HepG2 (cell line): ENCODE results near the gene GUK1. TPM values are rescaled to one million over a fixed set of nuclear protein-coding genes. Genes with fewer than 3 reads are reported as not detected.
A peak's percentile ranks its signal among the peaks of the same experiment; 100 is the strongest.

Experiments
- ARNT2 ChIP-seq: sonication (generic); formaldehyde crosslinking; IDR thresholded peaks from 2 replicates; pipeline ENCODE4 v1.8.0; 2022; ENCODE audit warnings: mild to moderate bottlenecking, low read depth, missing genetic modification reagents, moderate library complexity
- ATF7-NPFF ChIP-seq: sonication (generic); formaldehyde crosslinking; IDR thresholded peaks from 2 replicates; pipeline ENCODE4 v1.8.1; 2023; ENCODE audit warnings: mild to moderate bottlenecking, low read depth, missing genetic modification reagents, moderate library complexity
- BRCA1 ChIP-seq: sonication (generic); formaldehyde crosslinking; IDR thresholded peaks from 2 replicates; pipeline ENCODE4 v1.4.0; 2020; ENCODE audit warnings: missing genetic modification reagents
- CREB1 ChIP-seq, 2 experiments: fragments of 450-650 bp in 1 of 2; IDR thresholded peaks; 2 replicates each; pipeline ENCODE4 v1.6.1; 2016 to 2017; ENCODE audit warnings: control low read depth in 1 of 2, mild to moderate bottlenecking in 1 of 2, missing compliant biosample characterization in 1 of 2, missing genetic modification characterization in 1 of 2
- FOXK1 ChIP-seq: sonication (generic); formaldehyde crosslinking; IDR thresholded peaks from 2 replicates; pipeline ENCODE4 v1.4.0; 2020; ENCODE audit warnings: low read depth, missing genetic modification reagents, borderline replicate concordance
- KDM6A ChIP-seq: IDR thresholded peaks from 2 replicates; pipeline ENCODE4 v1.6.1; 2016; ENCODE audit warnings: low read depth
- SAP130 ChIP-seq: IDR thresholded peaks from 2 replicates; pipeline ENCODE4 v1.6.1; 2016; ENCODE audit warnings: low read depth
- SNAPC2 ChIP-seq: sonication (generic); formaldehyde crosslinking; IDR thresholded peaks from 2 replicates; pipeline ENCODE4 v1.8.1; 2022; ENCODE audit warnings: mild to moderate bottlenecking, missing genetic modification reagents
- ZNF292 ChIP-seq: sonication (generic); formaldehyde crosslinking; IDR thresholded peaks from 2 replicates; pipeline ENCODE4 v1.8.1; 2022; ENCODE audit warnings: mild to moderate bottlenecking, low read depth, missing genetic modification reagents, borderline replicate concordance
- ZNF430 ChIP-seq: sonication (generic); formaldehyde crosslinking; IDR thresholded peaks from 2 replicates; pipeline ENCODE4 v1.9.0; 2021; ENCODE audit warnings: mild to moderate bottlenecking, missing genetic modification reagents
- ZNF556 ChIP-seq: sonication (generic); formaldehyde crosslinking; IDR thresholded peaks from 2 replicates; pipeline ENCODE4 v1.4.0; 2020; ENCODE audit warnings: mild to moderate bottlenecking, missing genetic modification reagents, borderline replicate concordance
- polyA plus RNA-seq, 8 experiments: library from polyadenylated mRNA; depleted of rRNA in 3 of 8; stranded (reverse) in 7 of 8; unstranded in 1 of 8; fragments of >200 nt; fragmentation: Illumina TruSeq in 4 of 8; extraction: Trizol in 4 of 8; gene quantifications; 2 replicates each; pipeline versions ENCODE4 v1.2.1 to v1.2.3, GENCODE V29; 2011 to 2016; ENCODE audit warnings: low read depth in 4 of 8, missing spikeins in 1 of 8, mixed read lengths in 1 of 8; ENCODE audit not compliant: insufficient read depth in 1 of 8
- total RNA-seq, 5 experiments: library from RNA; depleted of rRNA; stranded (reverse); fragments of >200 nt; fragmentation: Illumina TruSeq; extraction: Trizol; gene quantifications; 2 replicates each; pipeline ENCODE4 v1.2.3, GENCODE V29; 2016; ENCODE audit warnings: low read depth in 1 of 5
- TF ChIP-seq, protein P1 (sequence below): IDR thresholded peaks from 2 replicates; pipeline ENCODE4 v1.4.0; 2020; ENCODE audit warnings: mild to moderate bottlenecking, missing genetic modification reagents
- TF ChIP-seq, protein P2 (sequence below): sonication (generic); formaldehyde crosslinking; IDR thresholded peaks from 2 replicates; pipeline ENCODE4 v1.4.0; 2020; ENCODE audit warnings: missing genetic modification reagents, borderline replicate concordance
- TF ChIP-seq, protein P3 (sequence below): sonication (generic); formaldehyde crosslinking; IDR thresholded peaks from 2 replicates; pipeline ENCODE4 v1.4.0; 2020; ENCODE audit warnings: missing genetic modification reagents, mild to moderate bottlenecking, borderline replicate concordance
- TF ChIP-seq, protein P4 (sequence below): sonication (generic); formaldehyde crosslinking; IDR thresholded peaks from 2 replicates; pipeline ENCODE4 v1.9.0; 2022; ENCODE audit warnings: low read depth, missing genetic modification reagents

The GUK1 gene
- total and polyA plus RNA-seq, 2 of the 13 experiments (the other 11 are each of a cell fraction or from before 2014, with no cell fraction given), result 116 to 154 TPM

DNA sequence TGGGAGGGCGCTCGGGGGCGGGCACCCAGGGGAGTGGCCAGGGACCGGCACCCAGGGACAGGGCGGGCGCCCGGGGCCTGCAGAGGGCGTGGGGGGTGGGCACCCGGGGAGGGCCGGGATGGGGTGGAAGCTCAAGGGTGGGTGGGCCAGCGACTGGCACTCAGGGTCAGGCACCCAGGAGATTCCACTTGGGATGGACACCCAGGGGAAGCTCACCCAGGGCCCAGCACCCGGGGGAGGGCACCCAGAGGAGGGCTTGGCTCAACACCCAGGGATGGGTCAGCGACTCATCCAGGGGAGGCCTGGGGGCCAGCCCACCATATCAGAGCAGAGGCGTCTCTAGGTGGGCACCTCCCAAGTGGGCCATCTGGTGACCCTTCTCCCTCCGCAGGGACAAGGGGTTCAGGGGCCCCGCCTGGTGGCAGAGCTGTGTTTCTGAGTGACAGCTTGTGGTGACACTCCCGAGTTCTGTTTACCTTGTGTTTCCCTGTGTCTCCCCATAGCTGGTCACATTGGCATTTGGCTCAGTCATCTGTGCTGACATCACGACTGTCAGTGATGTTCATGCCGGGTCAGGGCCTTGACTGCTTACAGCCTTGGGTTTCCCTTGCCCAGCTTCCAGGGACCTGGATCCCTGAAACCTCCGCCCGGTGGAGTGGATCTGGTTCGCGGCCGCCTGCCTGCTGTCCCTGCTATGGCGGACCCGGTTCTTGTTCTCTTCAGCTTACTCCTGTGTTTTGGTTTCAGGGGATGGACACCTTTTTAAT lies 26.3 kb downstream of the GUK1 start (continued):
- TF ChIP-seq BRCA1 (CRISPR knock-in tag) (no peak), ZNF556 (CRISPR knock-in tag) (no peak), FOXK1 (CRISPR knock-in tag) (peak; percentile 64; the same call in 1 of the 2 replicates), SNAPC2 (no peak), SAP130 (CRISPR knock-in tag) (peak; percentile 94), ARNT2 (CRISPR knock-in tag) (no peak), ZNF292 (0 out of 2 replicates have a peak, but pooled peaks have one; percentile 35), KDM6A (CRISPR knock-in tag) (no peak), ATF7-NPFF (no peak), CREB1 (IDR thresholded peaks at IDR 0.05) (peak; percentile 78; the same call in 1 of the 2 replicates), CREB1 (CRISPR knock-in tag; IDR thresholded peaks at IDR 0.05) (no peak; the same call in 1 of the 2 replicates), ZNF430 (CRISPR knock-in tag) (no peak)
- TF ChIP-seq, protein P1, sequence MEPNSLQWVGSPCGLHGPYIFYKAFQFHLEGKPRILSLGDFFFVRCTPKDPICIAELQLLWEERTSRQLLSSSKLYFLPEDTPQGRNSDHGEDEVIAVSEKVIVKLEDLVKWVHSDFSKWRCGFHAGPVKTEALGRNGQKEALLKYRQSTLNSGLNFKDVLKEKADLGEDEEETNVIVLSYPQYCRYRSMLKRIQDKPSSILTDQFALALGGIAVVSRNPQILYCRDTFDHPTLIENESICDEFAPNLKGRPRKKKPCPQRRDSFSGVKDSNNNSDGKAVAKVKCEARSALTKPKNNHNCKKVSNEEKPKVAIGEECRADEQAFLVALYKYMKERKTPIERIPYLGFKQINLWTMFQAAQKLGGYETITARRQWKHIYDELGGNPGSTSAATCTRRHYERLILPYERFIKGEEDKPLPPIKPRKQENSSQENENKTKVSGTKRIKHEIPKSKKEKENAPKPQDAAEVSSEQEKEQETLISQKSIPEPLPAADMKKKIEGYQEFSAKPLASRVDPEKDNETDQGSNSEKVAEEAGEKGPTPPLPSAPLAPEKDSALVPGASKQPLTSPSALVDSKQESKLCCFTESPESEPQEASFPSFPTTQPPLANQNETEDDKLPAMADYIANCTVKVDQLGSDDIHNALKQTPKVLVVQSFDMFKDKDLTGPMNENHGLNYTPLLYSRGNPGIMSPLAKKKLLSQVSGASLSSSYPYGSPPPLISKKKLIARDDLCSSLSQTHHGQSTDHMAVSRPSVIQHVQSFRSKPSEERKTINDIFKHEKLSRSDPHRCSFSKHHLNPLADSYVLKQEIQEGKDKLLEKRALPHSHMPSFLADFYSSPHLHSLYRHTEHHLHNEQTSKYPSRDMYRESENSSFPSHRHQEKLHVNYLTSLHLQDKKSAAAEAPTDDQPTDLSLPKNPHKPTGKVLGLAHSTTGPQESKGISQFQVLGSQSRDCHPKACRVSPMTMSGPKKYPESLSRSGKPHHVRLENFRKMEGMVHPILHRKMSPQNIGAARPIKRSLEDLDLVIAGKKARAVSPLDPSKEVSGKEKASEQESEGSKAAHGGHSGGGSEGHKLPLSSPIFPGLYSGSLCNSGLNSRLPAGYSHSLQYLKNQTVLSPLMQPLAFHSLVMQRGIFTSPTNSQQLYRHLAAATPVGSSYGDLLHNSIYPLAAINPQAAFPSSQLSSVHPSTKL, result peak; percentile 42; the same call in 1 of the 2 replicates
- TF ChIP-seq, protein P2, sequence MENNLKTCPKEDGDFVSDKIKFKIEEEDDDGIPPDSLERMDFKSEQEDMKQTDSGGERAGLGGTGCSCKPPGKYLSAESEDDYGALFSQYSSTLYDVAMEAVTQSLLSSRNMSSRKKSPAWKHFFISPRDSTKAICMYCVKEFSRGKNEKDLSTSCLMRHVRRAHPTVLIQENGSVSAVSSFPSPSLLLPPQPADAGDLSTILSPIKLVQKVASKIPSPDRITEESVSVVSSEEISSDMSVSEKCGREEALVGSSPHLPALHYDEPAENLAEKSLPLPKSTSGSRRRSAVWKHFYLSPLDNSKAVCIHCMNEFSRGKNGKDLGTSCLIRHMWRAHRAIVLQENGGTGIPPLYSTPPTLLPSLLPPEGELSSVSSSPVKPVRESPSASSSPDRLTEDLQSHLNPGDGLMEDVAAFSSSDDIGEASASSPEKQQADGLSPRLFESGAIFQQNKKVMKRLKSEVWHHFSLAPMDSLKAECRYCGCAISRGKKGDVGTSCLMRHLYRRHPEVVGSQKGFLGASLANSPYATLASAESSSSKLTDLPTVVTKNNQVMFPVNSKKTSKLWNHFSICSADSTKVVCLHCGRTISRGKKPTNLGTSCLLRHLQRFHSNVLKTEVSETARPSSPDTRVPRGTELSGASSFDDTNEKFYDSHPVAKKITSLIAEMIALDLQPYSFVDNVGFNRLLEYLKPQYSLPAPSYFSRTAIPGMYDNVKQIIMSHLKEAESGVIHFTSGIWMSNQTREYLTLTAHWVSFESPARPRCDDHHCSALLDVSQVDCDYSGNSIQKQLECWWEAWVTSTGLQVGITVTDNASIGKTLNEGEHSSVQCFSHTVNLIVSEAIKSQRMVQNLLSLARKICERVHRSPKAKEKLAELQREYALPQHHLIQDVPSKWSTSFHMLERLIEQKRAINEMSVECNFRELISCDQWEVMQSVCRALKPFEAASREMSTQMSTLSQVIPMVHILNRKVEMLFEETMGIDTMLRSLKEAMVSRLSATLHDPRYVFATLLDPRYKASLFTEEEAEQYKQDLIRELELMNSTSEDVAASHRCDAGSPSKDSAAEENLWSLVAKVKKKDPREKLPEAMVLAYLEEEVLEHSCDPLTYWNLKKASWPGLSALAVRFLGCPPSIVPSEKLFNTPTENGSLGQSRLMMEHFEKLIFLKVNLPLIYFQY (CRISPR knock-in tag), result no peak
- TF ChIP-seq, protein P3, sequence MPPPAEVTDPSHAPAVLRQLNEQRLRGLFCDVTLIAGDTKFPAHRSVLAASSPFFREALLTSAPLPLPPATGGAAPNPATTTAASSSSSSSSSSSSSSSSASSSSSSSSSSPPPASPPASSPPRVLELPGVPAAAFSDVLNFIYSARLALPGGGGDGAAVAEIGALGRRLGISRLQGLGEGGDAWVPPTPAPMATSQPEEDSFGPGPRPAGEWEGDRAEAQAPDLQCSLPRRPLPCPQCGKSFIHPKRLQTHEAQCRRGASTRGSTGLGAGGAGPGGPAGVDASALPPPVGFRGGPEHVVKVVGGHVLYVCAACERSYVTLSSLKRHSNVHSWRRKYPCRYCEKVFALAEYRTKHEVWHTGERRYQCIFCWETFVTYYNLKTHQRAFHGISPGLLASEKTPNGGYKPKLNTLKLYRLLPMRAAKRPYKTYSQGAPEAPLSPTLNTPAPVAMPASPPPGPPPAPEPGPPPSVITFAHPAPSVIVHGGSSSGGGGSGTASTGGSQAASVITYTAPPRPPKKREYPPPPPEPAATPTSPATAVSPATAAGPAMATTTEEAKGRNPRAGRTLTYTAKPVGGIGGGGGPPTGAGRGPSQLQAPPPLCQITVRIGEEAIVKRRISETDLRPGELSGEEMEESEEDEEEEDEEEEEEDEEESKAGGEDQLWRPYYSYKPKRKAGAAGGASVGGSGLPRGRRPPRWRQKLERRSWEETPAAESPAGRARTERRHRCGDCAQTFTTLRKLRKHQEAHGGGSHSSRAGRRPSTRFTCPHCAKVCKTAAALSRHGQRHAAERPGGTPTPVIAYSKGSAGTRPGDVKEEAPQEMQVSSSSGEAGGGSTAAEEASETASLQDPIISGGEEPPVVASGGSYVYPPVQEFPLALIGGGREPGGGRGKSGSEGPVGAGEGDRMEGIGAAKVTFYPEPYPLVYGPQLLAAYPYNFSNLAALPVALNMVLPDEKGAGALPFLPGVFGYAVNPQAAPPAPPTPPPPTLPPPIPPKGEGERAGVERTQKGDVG (CRISPR knock-in tag), result peak; percentile 41; the same call in 1 of the 2 replicates
- TF ChIP-seq, protein P4, sequence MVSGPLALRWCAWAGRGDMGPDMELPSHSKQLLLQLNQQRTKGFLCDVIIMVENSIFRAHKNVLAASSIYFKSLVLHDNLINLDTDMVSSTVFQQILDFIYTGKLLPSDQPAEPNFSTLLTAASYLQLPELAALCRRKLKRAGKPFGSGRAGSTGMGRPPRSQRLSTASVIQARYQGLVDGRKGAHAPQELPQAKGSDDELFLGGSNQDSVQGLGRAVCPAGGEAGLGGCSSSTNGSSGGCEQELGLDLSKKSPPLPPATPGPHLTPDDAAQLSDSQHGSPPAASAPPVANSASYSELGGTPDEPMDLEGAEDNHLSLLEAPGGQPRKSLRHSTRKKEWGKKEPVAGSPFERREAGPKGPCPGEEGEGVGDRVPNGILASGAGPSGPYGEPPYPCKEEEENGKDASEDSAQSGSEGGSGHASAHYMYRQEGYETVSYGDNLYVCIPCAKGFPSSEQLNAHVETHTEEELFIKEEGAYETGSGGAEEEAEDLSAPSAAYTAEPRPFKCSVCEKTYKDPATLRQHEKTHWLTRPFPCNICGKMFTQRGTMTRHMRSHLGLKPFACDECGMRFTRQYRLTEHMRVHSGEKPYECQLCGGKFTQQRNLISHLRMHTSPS, result peak; percentile 61; the same call in 1 of the 2 replicates
